ENCODE data around the gene SERF2. TPM values are rescaled to one million over a fixed set of nuclear protein-coding genes. Genes with fewer than 3 reads are reported as not detected.

Gene SERF2
- total and polyA plus RNA-seq, 2 of the 13 experiments (the other 11 are each of a cell fraction or from before 2014, with no cell fraction given), result 811 to 1,257 TPM

- no peak for TF ChIP-seq TIGD3 (CRISPR knock-in tag; IDR thresholded peaks at IDR 0.05; ENCODE audit: borderline replicate concordance)
- no peak; the same call in 1 of the 2 replicates for TF ChIP-seq ATF7-NPFF (CRISPR knock-in tag; IDR thresholded peaks at IDR 0.05; ENCODE audit: low read depth)
- no peak; the same call in 1 of the 2 replicates for TF ChIP-seq KLF15 (CRISPR knock-in tag; IDR thresholded peaks at IDR 0.05; ENCODE audit: borderline replicate concordance)
- TF ChIP-seq ZNF260 (CRISPR knock-in tag; IDR thresholded peaks at IDR 0.05; ENCODE audit: borderline replicate concordance, low read depth), result no peak
- TF ChIP-seq ZNF550 (CRISPR knock-in tag; IDR thresholded peaks at IDR 0.05; ENCODE audit: borderline replicate concordance), result no peak
- TF ChIP-seq PCBP1 (IDR thresholded peaks at IDR 0.05; ENCODE audit: borderline replicate concordance, low read depth, low read length), result no peak
- 0 out of 2 replicates have a peak, but pooled peaks have one; percentile 59 for TF ChIP-seq SNAI1 (CRISPR knock-in tag; IDR thresholded peaks at IDR 0.05; ENCODE audit: borderline replicate concordance)
- TF ChIP-seq MAFF (IDR thresholded peaks at IDR 0.05; ENCODE audit: low read depth, low read length), result no peak
- no peak for TF ChIP-seq FLYWCH1 (CRISPR knock-in tag; IDR thresholded peaks at IDR 0.05)
- TF ChIP-seq ZNF703 (CRISPR knock-in tag; IDR thresholded peaks at IDR 0.05; ENCODE audit: borderline replicate concordance), result no peak
- no peak for TF ChIP-seq ZBTB8A (CRISPR knock-in tag; IDR thresholded peaks at IDR 0.05; ENCODE audit: borderline replicate concordance, low read depth)
- TF ChIP-seq SCMH1 (CRISPR knock-in tag; IDR thresholded peaks at IDR 0.05; ENCODE audit: borderline replicate concordance), result no peak
- TF ChIP-seq, protein P1, sequence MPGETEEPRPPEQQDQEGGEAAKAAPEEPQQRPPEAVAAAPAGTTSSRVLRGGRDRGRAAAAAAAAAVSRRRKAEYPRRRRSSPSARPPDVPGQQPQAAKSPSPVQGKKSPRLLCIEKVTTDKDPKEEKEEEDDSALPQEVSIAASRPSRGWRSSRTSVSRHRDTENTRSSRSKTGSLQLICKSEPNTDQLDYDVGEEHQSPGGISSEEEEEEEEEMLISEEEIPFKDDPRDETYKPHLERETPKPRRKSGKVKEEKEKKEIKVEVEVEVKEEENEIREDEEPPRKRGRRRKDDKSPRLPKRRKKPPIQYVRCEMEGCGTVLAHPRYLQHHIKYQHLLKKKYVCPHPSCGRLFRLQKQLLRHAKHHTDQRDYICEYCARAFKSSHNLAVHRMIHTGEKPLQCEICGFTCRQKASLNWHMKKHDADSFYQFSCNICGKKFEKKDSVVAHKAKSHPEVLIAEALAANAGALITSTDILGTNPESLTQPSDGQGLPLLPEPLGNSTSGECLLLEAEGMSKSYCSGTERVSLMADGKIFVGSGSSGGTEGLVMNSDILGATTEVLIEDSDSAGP (CRISPR knock-in tag; IDR thresholded peaks at IDR 0.05; ENCODE audit: borderline replicate concordance), result no peak
- TF ChIP-seq PAXIP1 (CRISPR knock-in tag; conservative IDR thresholded peaks at IDR 0.05), result no peak
- TF ChIP-seq ZNF10 (CRISPR knock-in tag; IDR thresholded peaks at IDR 0.05; ENCODE audit: borderline replicate concordance, low read depth), result no peak
- no peak for TF ChIP-seq ZNF441 (CRISPR knock-in tag; IDR thresholded peaks at IDR 0.05; ENCODE audit: borderline replicate concordance)
- TF ChIP-seq ZNF747 (CRISPR knock-in tag; IDR thresholded peaks at IDR 0.05; ENCODE audit: borderline replicate concordance), result no peak
- TF ChIP-seq TBL1XR1 (IDR thresholded peaks at IDR 0.05; ENCODE audit: borderline replicate concordance, low read length, partially characterized antibody), result no peak
- no peak for TF ChIP-seq SNRNP70 (IDR thresholded peaks at IDR 0.05; ENCODE audit: low read depth, low read length)
- TF ChIP-seq ZNF543 (CRISPR knock-in tag; IDR thresholded peaks at IDR 0.05), result 0 out of 2 replicates have a peak, but pooled peaks have one; percentile 2
- no peak for TF ChIP-seq NR2F6 (IDR thresholded peaks at IDR 0.05)
- no peak for TF ChIP-seq NR2F6 (CRISPR knock-in tag; IDR thresholded peaks at IDR 0.05)
- no peak for TF ChIP-seq MAX (IDR thresholded peaks at IDR 0.05)
- TF ChIP-seq SRSF1 (optimal IDR thresholded peaks at IDR 0.05; ENCODE audit: low read depth, low read length), result no peak
These were observed 15.3 kb upstream of the SERF2 start, which contains the start of gene ELL3 (continued) for GRCh38 chr15:43776718-43777266.

All from HepG2 (cell line).